ENCODE results near the gene ZSWIM6.

- TF ChIP-seq POLR2A (IDR thresholded peaks at IDR 0.05; ENCODE audit: low read length) (no peak), BCL3 (IDR thresholded peaks at IDR 0.05) (no peak), CBX2 (IDR thresholded peaks at IDR 0.05; ENCODE audit: borderline replicate concordance, low read depth) (no peak), RCOR1 (IDR thresholded peaks at IDR 0.05; ENCODE audit: low read depth, low read length) (no peak), CTCF (IDR thresholded peaks at IDR 0.05) (no peak)
These were observed 23.3 kb upstream of the ZSWIM6 start for GRCh38 chr5:61308712-61309111.
